Stomach smooth muscle (tissue), 2 donors: ENCODE measurements around the gene AATK.

Source experiments
- H3K27ac ChIP-seq: one replicate; pipeline ENCODE4 v1.7.0; 2013; ENCODE audit warnings: mild to moderate bottlenecking, low read length, inconsistent platforms
- H3K27me3 ChIP-seq, 2 donors: one replicate each; pipeline ENCODE4 v1.7.0; 2013; ENCODE audit warnings: low read length in 2 of 2; ENCODE audit not compliant: insufficient read depth in 2 of 2, control insufficient read depth in 1 of 2
- H3K36me3 ChIP-seq, 2 donors: one replicate each; pipeline ENCODE4 v1.7.0; 2013; ENCODE audit warnings: low read length in 2 of 2; ENCODE audit not compliant: control insufficient read depth in 2 of 2, insufficient read depth in 2 of 2
- H3K4me1 ChIP-seq: one replicate; pipeline ENCODE4 v1.7.0; 2013; ENCODE audit warnings: low read length; ENCODE audit not compliant: control insufficient read depth, insufficient read depth
- H3K4me3 ChIP-seq, 2 donors: one replicate each; pipeline ENCODE4 v1.7.0; 2013; ENCODE audit warnings: low read length in 2 of 2
- H3K9ac ChIP-seq, 2 donors: one replicate each; pipeline ENCODE4 v1.7.0; 2013; ENCODE audit warnings: low read length in 2 of 2, mild to moderate bottlenecking in 1 of 2
- H3K9me3 ChIP-seq, 2 donors: one replicate each; pipeline ENCODE4 v1.7.0; 2013; ENCODE audit warnings: low read length in 2 of 2; ENCODE audit not compliant: control insufficient read depth in 2 of 2
- donor health status: healthy.
- donor health status: Pancreatic carcinoma.

Gene AATK

GRCh38 chr17:81124377-81124776 lies 41.6 kb downstream of the AATK start:
- no peak overlapping the region for H3K27ac ChIP-seq
- no peaks in the 10 kb centered on the region for H3K36me3 ChIP-seq
- H3K9ac ChIP-seq: no peak overlapping the region
- no peaks in the 10 kb centered on the region for H3K9me3 ChIP-seq
- H3K4me3 ChIP-seq: no peak overlapping the region
- H3K4me1 ChIP-seq: peaks cover 6% of the 10 kb centered on the region
- no peaks in the 10 kb centered on the region for H3K27me3 ChIP-seq

- Histone ChIP-seq H3K4me3 (no peak overlapping the region), H3K27me3 (no peaks in the 10 kb centered on the region), H3K9me3 (no peaks in the 10 kb centered on the region), H3K36me3 (no peaks in the 10 kb centered on the region), H3K27ac (no peak overlapping the region), H3K9ac (no peak overlapping the region), H3K4me1 (peaks cover 15% of the 10 kb centered on the region)
Measured at GRCh38 chr17:81123052-81124048, 42.7 kb downstream of the AATK start.

GRCh38 chr17:81121841-81122733 lies 43.9 kb downstream of the AATK start:
- Histone ChIP-seq H3K4me1 (peaks cover 15% of the 10 kb centered on the region), H3K4me3 (no peak overlapping the region), H3K9ac (no peak overlapping the region), H3K27ac (no peak overlapping the region), H3K36me3 (peaks cover 0 to under 1% of the 10 kb centered on the region in 2 donors), H3K9me3 (no peaks in the 10 kb centered on the region), H3K27me3 (no peaks in the 10 kb centered on the region)

DNA sequence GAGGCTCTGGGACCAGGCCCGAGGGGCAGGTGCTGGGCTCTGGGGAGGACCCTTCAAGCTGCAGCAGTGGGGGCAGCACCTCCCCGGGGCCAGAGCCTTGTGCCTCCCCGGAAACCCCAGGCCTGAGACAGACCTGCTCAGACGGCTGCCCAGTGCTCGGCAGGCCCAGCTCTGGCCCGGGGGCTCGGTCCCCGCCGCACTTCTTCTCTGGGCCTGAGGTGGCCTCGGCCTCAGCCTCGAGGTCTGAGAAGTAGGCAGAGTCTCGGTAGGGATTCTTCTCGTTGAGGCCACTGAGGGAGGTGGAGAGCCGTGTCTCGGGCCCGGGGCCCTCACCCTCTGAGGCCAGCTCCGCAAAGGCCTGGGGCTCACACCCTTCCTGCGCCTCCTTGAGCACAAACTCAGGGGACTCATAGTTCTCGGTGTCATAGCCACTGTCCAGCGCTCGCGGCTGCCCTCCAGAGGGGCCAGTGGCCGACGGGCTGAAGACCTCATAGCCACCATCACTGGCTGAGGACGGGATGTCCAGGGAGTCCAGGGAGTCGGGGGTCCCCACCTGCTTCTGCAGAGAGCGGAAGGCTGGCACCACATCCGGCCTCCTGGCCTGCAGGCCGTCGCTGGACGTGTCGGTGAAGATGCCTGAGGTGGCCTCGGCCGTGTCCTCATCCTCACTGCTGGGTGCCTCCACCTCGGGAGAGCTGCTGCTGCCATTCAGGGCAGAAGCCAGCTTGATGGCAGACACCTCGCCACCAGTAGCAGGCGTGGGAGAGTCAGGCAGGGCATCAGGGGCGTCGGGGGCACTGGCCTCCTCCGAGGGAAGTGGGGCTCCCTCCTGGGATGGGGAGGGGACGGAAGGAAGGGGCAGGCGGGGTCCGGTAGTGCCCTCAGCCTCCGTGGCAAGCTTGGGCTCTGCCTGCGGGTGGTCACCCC lies 45.1 kb downstream of the AATK start:
- Histone ChIP-seq H3K27ac (peak overlapping the region; percentile 62), H3K9ac (no peak overlapping the region), H3K9me3 (no peaks in the 10 kb centered on the region), H3K36me3 (peaks cover 0 to 6% of the 10 kb centered on the region in 2 donors), H3K27me3 (no peaks in the 10 kb centered on the region), H3K4me3 (no peak overlapping the region), H3K4me1 (peaks cover 15% of the 10 kb centered on the region)

DNA sequence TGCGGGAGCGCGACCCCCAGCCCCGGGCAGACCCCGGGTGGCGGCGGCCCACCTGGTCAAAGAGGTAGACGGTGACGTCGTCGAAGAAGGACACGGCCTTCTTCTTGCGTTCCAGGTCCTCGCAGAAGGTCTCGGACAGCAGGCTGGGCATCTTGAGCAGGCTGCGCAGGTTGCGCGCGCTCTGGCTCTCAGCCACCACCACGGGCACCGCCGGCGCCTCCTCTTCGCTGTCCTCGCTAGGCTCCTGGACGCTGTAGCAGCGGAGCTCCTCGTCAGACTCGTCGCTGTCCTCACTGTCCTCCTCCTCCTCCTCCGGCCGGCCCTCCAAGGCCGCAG lies 45.9 kb downstream of the AATK start:
- Histone ChIP-seq H3K4me3 (peak overlapping the region in 1 of 2 donors; percentile 59), H3K27ac (peak overlapping the region; percentile 62), H3K27me3 (no peaks in the 10 kb centered on the region), H3K4me1 (peaks cover 15% of the 10 kb centered on the region), H3K9me3 (no peaks in the 10 kb centered on the region), H3K9ac (no peak overlapping the region), H3K36me3 (peaks cover 0 to 6% of the 10 kb centered on the region in 2 donors)

DNA sequence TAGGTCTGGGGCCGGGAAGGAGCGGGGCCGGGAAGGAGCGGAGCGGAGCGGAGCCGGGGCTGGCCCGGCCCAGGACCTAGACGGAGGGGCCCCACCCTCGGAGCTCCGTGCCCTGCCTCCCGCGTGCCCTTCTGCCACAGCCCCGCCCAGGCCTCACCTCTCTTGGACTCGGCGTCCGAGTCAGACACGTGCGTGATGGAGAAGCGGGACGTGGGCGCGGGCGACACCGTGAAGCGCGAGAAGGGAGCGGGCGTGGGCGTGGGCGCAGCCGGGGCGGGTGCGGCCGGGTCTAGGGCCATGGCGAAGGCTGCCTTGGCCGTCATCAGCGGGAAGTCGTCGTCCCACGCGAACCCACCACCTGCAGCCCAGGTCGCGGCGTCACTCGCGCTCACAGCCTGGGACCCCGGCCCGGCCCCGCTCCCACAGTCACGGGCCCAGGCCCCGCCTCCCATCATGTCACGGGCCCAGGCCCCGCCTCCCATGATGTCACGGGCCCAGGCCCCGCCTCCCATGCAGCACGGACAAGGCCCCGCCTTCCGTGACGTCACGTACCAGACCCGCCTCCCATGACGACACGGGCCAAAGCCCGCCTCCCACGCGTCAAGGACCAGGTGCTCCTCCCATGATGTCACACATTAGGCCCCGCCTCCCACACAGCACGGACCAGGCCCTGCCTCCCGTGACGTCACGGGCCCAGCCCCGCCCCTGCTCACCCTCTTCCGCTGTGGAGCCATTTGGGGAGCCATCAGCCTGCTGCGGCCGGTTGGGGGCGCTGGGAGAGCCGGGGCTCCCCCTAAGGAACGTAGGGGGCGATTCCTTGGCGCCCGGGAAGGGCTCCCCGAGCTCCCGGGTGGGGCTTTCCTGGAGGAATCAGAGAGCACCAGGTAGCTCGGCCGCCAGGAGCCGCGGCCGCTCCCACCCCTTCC lies 46.5 kb downstream of the AATK start:
- H3K4me3 ChIP-seq: peak overlapping the region in 1 of 2 donors; percentile 59
- peaks cover 0 to 6% of the 10 kb centered on the region in 2 donors for H3K36me3 ChIP-seq
- no peaks in the 10 kb centered on the region for H3K27me3 ChIP-seq
- H3K27ac ChIP-seq: peak overlapping the region; percentile 62
- H3K9me3 ChIP-seq: no peaks in the 10 kb centered on the region
- H3K9ac ChIP-seq: no peak overlapping the region
- H3K4me1 ChIP-seq: peaks cover 15% of the 10 kb centered on the region

DNA sequence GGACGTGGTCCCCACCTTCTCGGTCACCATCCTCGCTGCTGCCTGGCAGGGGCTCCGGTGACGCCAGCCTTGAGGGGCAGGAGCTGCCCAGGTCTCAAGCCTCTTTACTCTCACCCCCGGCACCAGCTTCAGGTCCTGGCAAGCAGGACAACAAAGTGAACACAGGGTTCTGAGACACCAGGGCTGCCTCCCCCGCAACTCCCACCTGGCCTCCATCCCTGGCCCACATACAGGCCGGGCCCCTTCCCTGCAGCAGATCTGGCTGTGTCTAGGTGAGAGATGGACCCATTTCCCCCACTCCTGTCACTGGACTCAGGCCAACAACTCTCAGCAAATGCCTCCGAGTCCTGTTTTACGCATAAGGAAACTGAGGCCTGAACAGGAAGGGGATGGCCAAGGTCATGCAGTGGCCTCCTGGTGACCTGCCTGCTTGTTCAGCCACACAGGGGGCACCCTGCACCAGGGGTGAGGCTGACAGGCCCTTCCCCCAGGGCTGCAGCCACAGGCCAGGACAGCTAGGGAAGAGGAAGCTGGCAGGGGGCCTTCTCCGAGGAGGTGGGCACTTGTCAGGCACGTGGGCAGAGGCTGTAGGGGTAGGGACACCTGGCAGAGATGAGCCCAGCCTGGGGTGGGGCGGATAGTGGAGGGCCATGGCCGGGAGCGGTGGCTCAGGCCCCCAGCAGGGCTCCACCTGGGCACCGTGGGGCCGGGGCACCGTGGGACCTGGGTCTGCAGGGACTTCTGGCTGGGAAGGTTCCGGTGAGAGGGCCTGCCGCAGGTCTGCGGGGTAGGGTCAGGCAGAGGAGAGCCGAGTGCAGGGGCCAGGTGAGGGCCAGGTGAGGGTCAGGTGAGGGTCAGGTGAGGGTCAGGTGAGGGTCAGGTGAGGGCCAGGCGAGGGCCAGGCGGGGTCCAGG lies 47.5 kb downstream of the AATK start:
- Histone ChIP-seq H3K27ac (no peak overlapping the region), H3K9me3 (no peaks in the 10 kb centered on the region), H3K27me3 (no peaks in the 10 kb centered on the region), H3K36me3 (peaks cover 0 to 6% of the 10 kb centered on the region in 2 donors), H3K4me3 (peak overlapping the region in 1 of 2 donors; percentile 59), H3K9ac (no peak overlapping the region), H3K4me1 (peaks cover 15% of the 10 kb centered on the region)

GRCh38 chr17:81117672-81118198 lies 48.3 kb downstream of the AATK start:
- Histone ChIP-seq H3K9ac (no peak overlapping the region), H3K36me3 (peaks cover 0 to 6% of the 10 kb centered on the region in 2 donors), H3K4me3 (no peak overlapping the region), H3K4me1 (peaks cover 15% of the 10 kb centered on the region), H3K9me3 (no peaks in the 10 kb centered on the region), H3K27ac (no peak overlapping the region), H3K27me3 (no peaks in the 10 kb centered on the region)
